HepG2 (cell line): ENCODE measurements around the gene DCLRE1B. TPM values are rescaled to one million over a fixed set of nuclear protein-coding genes. Genes with fewer than 3 reads are reported as not detected.

ENCODE experiments used
- ATAC-seq: fragments of 200-7000 bp; cut with Tn5 transposase; 3 replicates; pipeline ENCODE4 v1.9.1; 2020; ENCODE audit warnings: mild to moderate bottlenecking, moderate library complexity
- BruUV-seq: library from RNA; stranded (reverse); fragments of 400-500 nt; replicated peaks from 2 replicates; lab custom pipeline; 2021; lab: Mats Ljungman, UMichigan
- CTCF ChIA-PET: fragments of 300-600 bp; formaldehyde crosslinking; extraction: SDS; loops from one replicate; lab custom pipeline; 2021; ENCODE audit warnings: low total read pairs, inconsistent platforms, low intra/inter-chr PET ratio; lab: Yijun Ruan, JAX
- POLR2A ChIA-PET: fragments of 350-600 bp; sonication (Branson Sonifier 250); formaldehyde crosslinking; loops from one replicate; lab custom pipeline; 2020; ENCODE audit warnings: antibody characterized with exemption, inconsistent platforms; lab: Yijun Ruan, JAX
- DNase-seq: peaks from one replicate; pipeline ENCODE4 v3.0.0-alpha.2; 2015; ENCODE audit warnings: low spot score
- FAIRE-seq: peaks from 3 replicates; lab custom pipeline; 2011; peaks lifted over from hg19 to GRCh38; lab: Jason Lieb, UNC
- H2AFZ ChIP-seq: one replicate; pipeline ENCODE4 v1.6.1; 2011; ENCODE audit warnings: low read length, inconsistent platforms
- H3K27ac ChIP-seq: fragments of 300-600 bp; 3 replicates; pipeline ENCODE4 v1.8.0; 2011; ENCODE audit warnings: mixed run types, mild to moderate bottlenecking, mixed read lengths, low read length, inconsistent platforms; ENCODE audit not compliant: insufficient read depth; ENCODE audit errors: extremely low read length
- H3K27me3 ChIP-seq, 2 experiments: fragments of 200-600 bp in 1 of 2; 2 replicates in 1 of 2; 3 replicates in 1 of 2; pipeline versions ENCODE4 v1.6.0 to v1.8.0; 2011; ENCODE audit warnings: low read length in 2 of 2, mild to moderate bottlenecking in 2 of 2, moderate library complexity in 2 of 2, inconsistent platforms in 1 of 2; ENCODE audit not compliant: insufficient read depth in 2 of 2, control insufficient read depth in 1 of 2
- H3K36me3 ChIP-seq, 2 experiments: fragments of 200-600 bp in 1 of 2; replicated peaks in 1 of 2; 2 replicates in 1 of 2; 3 replicates in 1 of 2; pipeline versions ENCODE4 v1.5.1 to v1.8.0; 2011; ENCODE audit warnings: low read length in 2 of 2, inconsistent platforms in 1 of 2; ENCODE audit not compliant: insufficient read depth in 2 of 2, control insufficient read depth in 1 of 2
- H3K4me1 ChIP-seq: 2 replicates; pipeline ENCODE4 v1.5.1; 2012; ENCODE audit warnings: low read length, inconsistent platforms; ENCODE audit not compliant: insufficient read depth
- H3K4me2 ChIP-seq: 2 replicates; pipeline ENCODE4 v1.6.0; 2011; ENCODE audit warnings: low read depth, low read length, inconsistent platforms
- H3K4me3 ChIP-seq, 3 experiments: fragments of 200-600 bp in 1 of 3; sonication (generic), shearing (Covaris generic) in 1 of 3; replicated peaks in 1 of 3; 2 replicates each; pipeline ENCODE4 v1.5.1; 2011 to 2016; ENCODE audit warnings: low read length in 3 of 3, inconsistent platforms in 2 of 3, low read depth in 2 of 3, mild to moderate bottlenecking in 2 of 3, control low read depth in 1 of 3, mixed read lengths in 1 of 3; ENCODE audit not compliant: insufficient read depth in 1 of 3
- H3K79me2 ChIP-seq: one replicate; pipeline ENCODE4 v1.6.1; 2011; ENCODE audit warnings: low read length, inconsistent platforms; ENCODE audit not compliant: insufficient read depth
- H3K9ac ChIP-seq: 2 replicates; pipeline ENCODE4 v1.6.0; 2011; ENCODE audit warnings: mild to moderate bottlenecking, low read depth, low read length, inconsistent platforms; ENCODE audit not compliant: insufficient read depth
- H3K9me3 ChIP-seq: 2 replicates; pipeline ENCODE4 v1.5.1; 2012; ENCODE audit warnings: mild to moderate bottlenecking, low read length
- H4K20me1 ChIP-seq: 2 replicates; pipeline ENCODE4 v1.6.0; 2011; ENCODE audit warnings: inconsistent platforms, mild to moderate bottlenecking, low read length, moderate library complexity; ENCODE audit not compliant: insufficient read depth
- GTF3A ChIP-seq: sonication (generic); formaldehyde crosslinking; conservative IDR thresholded peaks from 2 replicates; pipeline ENCODE4 v1.4.0; 2020; ENCODE audit warnings: mild to moderate bottlenecking, missing genetic modification reagents
- KDM3A ChIP-seq: IDR thresholded peaks from 2 replicates; pipeline ENCODE4 v1.6.1; 2018; ENCODE audit warnings: low read depth, missing compliant biosample characterization
- MAFF ChIP-seq: IDR thresholded peaks from 2 replicates; pipeline ENCODE4 v1.6.1; 2011; ENCODE audit warnings: low read depth, low read length, improper control_type of control experiment
- MAFK ChIP-seq, 2 experiments: IDR thresholded peaks in 1 of 2; conservative IDR thresholded peaks in 1 of 2; 2 replicates each; pipeline ENCODE4 v1.6.1; 2011; ENCODE audit warnings: improper control_type of control experiment in 2 of 2, low read length in 2 of 2
- PAXIP1 ChIP-seq: sonication (generic); formaldehyde crosslinking; conservative IDR thresholded peaks from 2 replicates; pipeline ENCODE4 v1.4.0; 2020; ENCODE audit warnings: mild to moderate bottlenecking, missing genetic modification reagents, moderate library complexity
- RAD51 ChIP-seq: fragments of 450-650 bp; IDR thresholded peaks from 2 replicates; pipeline ENCODE4 v1.6.1; 2016; ENCODE audit warnings: borderline replicate concordance
- XRCC5 ChIP-seq: fragments of 200-400 bp; formaldehyde crosslinking; optimal IDR thresholded peaks from 2 replicates; pipeline ENCODE3; 2017; ENCODE audit warnings: mild to moderate bottlenecking, low read length
- ZNF782 ChIP-seq: sonication (generic); formaldehyde crosslinking; IDR thresholded peaks from 2 replicates; pipeline ENCODE4 v1.4.0; 2020; ENCODE audit warnings: missing genetic modification reagents, mild to moderate bottlenecking, borderline replicate concordance
- in situ Hi-C: cut with HindIII; loops from 2 replicates; pipeline ENCODE4 v1.10.0; 2017; ENCODE audit warnings: low pct_unique_long_range_greater_than_20kb; ENCODE audit not compliant: extremely low pct_ligation_motif_present
- intact Hi-C: fragments of 100-400 bp; cut with micrococcal nuclease; formaldehyde crosslinking; loops from one replicate; pipeline ENCODE4 v1.10.0; 2022; ENCODE audit not compliant: unreplicated experiment
- polyA plus RNA-seq, 8 experiments: library from polyadenylated mRNA; depleted of rRNA in 3 of 8; stranded (reverse) in 7 of 8; unstranded in 1 of 8; fragments of >200 nt; fragmentation: Illumina TruSeq in 4 of 8; extraction: Trizol in 4 of 8; gene quantifications; 2 replicates each; pipeline versions ENCODE4 v1.2.1 to v1.2.3, GENCODE V29; 2011 to 2016; ENCODE audit warnings: low read depth in 4 of 8, missing spikeins in 1 of 8, mixed read lengths in 1 of 8; ENCODE audit not compliant: insufficient read depth in 1 of 8
- total RNA-seq, 5 experiments: library from RNA; depleted of rRNA; stranded (reverse); fragments of >200 nt; fragmentation: Illumina TruSeq; extraction: Trizol; gene quantifications; 2 replicates each; pipeline ENCODE4 v1.2.3, GENCODE V29; 2016; ENCODE audit warnings: low read depth in 1 of 5

DCLRE1B gene
- total and polyA plus RNA-seq, 2 of the 13 experiments (the other 11 are each of a cell fraction or from before 2014, with no cell fraction given), result 2.7 to 8.0 TPM

- no peak for TF ChIP-seq ZNF782
- TF ChIP-seq KDM3A (CRISPR knock-in tag), result no peak
- no peak for TF ChIP-seq RAD51
- no peak for TF ChIP-seq XRCC5
- no peak for TF ChIP-seq PAXIP1
Measured at GRCh38 chr1:113941245-113941559, 36.1 kb downstream of the DCLRE1B start (continued).

GRCh38 chr1:113942527-113942926 is 37.4 kb downstream of the DCLRE1B start:
- no TSS peak for BruUV-seq
- in situ Hi-C loops, result no loop called here
- Histone ChIP-seq H2AFZ (no peak overlapping the region), H3K27me3 (no peaks in the 10 kb centered on the region), H3K9ac (no peak overlapping the region), H3K9me3 (no peaks in the 10 kb centered on the region), H3K4me2 (no peak overlapping the region), H3K4me3 (no peak overlapping the region), H3K27ac (no peak overlapping the region), H3K36me3 (peaks cover 9 to 24% of the 10 kb centered on the region in 2 experiments; a peak in 4 of 5 replicates), H4K20me1 (0 out of 2 replicates have a peak, but pooled peaks cover 7% of the 10 kb centered on the region), H3K4me1 (peaks cover 50% of the 10 kb centered on the region), H3K79me2 (peaks cover 76% of the 10 kb centered on the region)
- DNase-seq (no peak), ATAC-seq (no peak), FAIRE-seq (no peak)
- TF ChIP-seq MAFK (conservative IDR thresholded peaks at IDR 0.05 in 1 of 2, IDR thresholded peaks at IDR 0.05 in 1 of 2; ENCODE audit: low read length in 2 of 2), result peak; percentile 28 to 39; a peak in 2 of 4 replicates
- 0 out of 2 replicates have a peak, but pooled peaks have one; percentile 21 for TF ChIP-seq MAFF
- no peak for TF ChIP-seq GTF3A (CRISPR knock-in tag)
- ChIA-PET POLR2A (no interaction called here), CTCF (no interaction called here)
- intact Hi-C loops, result no loop called here
